H9 (cell line): Measurements from ENCODE around the gene BRD1. TPM values are rescaled to one million over a fixed set of nuclear protein-coding genes. Genes with fewer than 3 reads are reported as not detected.

Experiments used
- DNase-seq: peaks from one replicate; pipeline ENCODE4 v3.0.0-alpha.2; 2017
- H2AFZ ChIP-seq: one replicate; pipeline ENCODE4 v1.6.1; 2013; ENCODE audit warnings: mild to moderate bottlenecking, low read length, control low read depth, moderate library complexity
- H2AK5ac ChIP-seq: 2 replicates; pipeline ENCODE4 v1.6.1; 2013; ENCODE audit warnings: low read length, control low read depth, mixed read lengths; ENCODE audit not compliant: insufficient read length
- H2BK120ac ChIP-seq: one replicate; pipeline ENCODE4 v1.6.1; 2013; ENCODE audit warnings: low read depth, mild to moderate bottlenecking, low read length, control low read depth, inconsistent platforms; ENCODE audit not compliant: poor library complexity, severe bottlenecking
- H2BK12ac ChIP-seq: 2 replicates; pipeline ENCODE4 v1.6.1; 2013; ENCODE audit warnings: low read length, control low read depth, mixed read lengths, low read depth; ENCODE audit not compliant: insufficient read length
- H2BK15ac ChIP-seq: 2 replicates; pipeline ENCODE4 v1.6.1; 2013; ENCODE audit warnings: low read depth, low read length, control low read depth
- H2BK20ac ChIP-seq: one replicate; pipeline ENCODE4 v1.6.1; 2013; ENCODE audit warnings: low read depth, mild to moderate bottlenecking, low read length, control low read depth, inconsistent platforms; ENCODE audit not compliant: poor library complexity, severe bottlenecking
- H2BK5ac ChIP-seq: 2 replicates; pipeline ENCODE4 v1.6.1; 2013; ENCODE audit warnings: low read length, control low read depth, mixed read lengths; ENCODE audit not compliant: insufficient read length
- H3K14ac ChIP-seq: 2 replicates; pipeline ENCODE4 v1.6.1; 2013; ENCODE audit warnings: low read length, control low read depth; ENCODE audit not compliant: insufficient read depth
- H3K18ac ChIP-seq: 2 replicates; pipeline ENCODE4 v1.6.1; 2013; ENCODE audit warnings: low read depth, mild to moderate bottlenecking, mixed read lengths, low read length, control low read depth; ENCODE audit not compliant: insufficient read length
- H3K23ac ChIP-seq: 2 replicates; pipeline ENCODE4 v1.6.1; 2013; ENCODE audit warnings: low read length, control low read depth, mixed read lengths, low read depth; ENCODE audit not compliant: insufficient read length
- H3K23me2 ChIP-seq: 2 replicates; pipeline ENCODE4 v1.6.1; 2013; ENCODE audit warnings: low read depth, mild to moderate bottlenecking, mixed read lengths, low read length, control low read depth; ENCODE audit not compliant: insufficient read length, poor library complexity, severe bottlenecking
- H3K27ac ChIP-seq: 2 replicates; pipeline ENCODE4 v1.5.1; 2013; ENCODE audit warnings: low read length, control low read depth, mixed read lengths, low read depth; ENCODE audit not compliant: insufficient read length
- H3K27me3 ChIP-seq: 2 replicates; pipeline ENCODE4 v1.6.1; 2013; ENCODE audit warnings: low read length, control low read depth, inconsistent platforms; ENCODE audit not compliant: insufficient read depth
- H3K4ac ChIP-seq: 2 replicates; pipeline ENCODE4 v1.6.1; 2013; ENCODE audit warnings: low read depth, mild to moderate bottlenecking, control low read depth, inconsistent platforms, low read length, moderate library complexity
- H3K4me1 ChIP-seq: 2 replicates; pipeline ENCODE4 v1.6.1; 2013; ENCODE audit warnings: low read length, control low read depth, inconsistent platforms; ENCODE audit not compliant: insufficient read depth
- H3K4me2 ChIP-seq: 2 replicates; pipeline ENCODE4 v1.6.1; 2013; ENCODE audit warnings: low read length, control low read depth, mixed read lengths; ENCODE audit not compliant: insufficient read length, insufficient read depth
- H3K56ac ChIP-seq: 2 replicates; pipeline ENCODE4 v1.6.1; 2013; ENCODE audit warnings: low read depth, mild to moderate bottlenecking, mixed read lengths, low read length, control low read depth; ENCODE audit not compliant: insufficient read length
- H3K79me1 ChIP-seq: 2 replicates; pipeline ENCODE4 v1.6.1; 2013; ENCODE audit warnings: low read depth, mild to moderate bottlenecking, moderate library complexity, low read length, control low read depth, inconsistent platforms; ENCODE audit not compliant: insufficient read depth, poor library complexity, severe bottlenecking
- H3K79me2 ChIP-seq: 2 replicates; pipeline ENCODE4 v1.6.1; 2013; ENCODE audit warnings: low read length, control low read depth, inconsistent platforms; ENCODE audit not compliant: insufficient read depth
- H3K9ac ChIP-seq: 2 replicates; pipeline ENCODE4 v1.6.1; 2013; ENCODE audit warnings: low read length, control low read depth, mixed read lengths; ENCODE audit not compliant: insufficient read length; ENCODE audit errors: extremely low read depth
- H3K9me3 ChIP-seq: one replicate; pipeline ENCODE4 v1.6.1; 2013; ENCODE audit warnings: low read depth, low read length, inconsistent platforms; ENCODE audit not compliant: control insufficient read depth
- H3T11ph ChIP-seq: one replicate; pipeline ENCODE4 v1.6.1; 2013; ENCODE audit warnings: mild to moderate bottlenecking, low read length, control low read depth, inconsistent platforms
- H4K20me1 ChIP-seq: one replicate; pipeline ENCODE4 v1.6.1; 2013; ENCODE audit not compliant: control insufficient read depth, insufficient read length, insufficient read depth
- H4K5ac ChIP-seq: 2 replicates; pipeline ENCODE4 v1.6.1; 2013; ENCODE audit warnings: low read depth, mild to moderate bottlenecking, mixed read lengths, low read length, control low read depth; ENCODE audit not compliant: insufficient read length
- H4K8ac ChIP-seq: replicated peaks from 2 replicates; pipeline ENCODE4 v1.6.1; 2013; ENCODE audit warnings: low read length, control low read depth, mixed read lengths, low read depth; ENCODE audit not compliant: insufficient read length
- H4K91ac ChIP-seq: 2 replicates; pipeline ENCODE4 v1.6.1; 2013; ENCODE audit warnings: low read depth, mild to moderate bottlenecking, moderate library complexity, mixed read lengths, low read length, control low read depth; ENCODE audit not compliant: insufficient read length
- H3K27ac Mint-ChIP-seq, 3 experiments: 2 replicates in 2 of 3; 3 replicates in 1 of 3; pipeline ENCODE4 v1.8.0; 2020 to 2021; ENCODE audit warnings: mixed read lengths in 3 of 3, mild to moderate bottlenecking in 1 of 3, moderate library complexity in 1 of 3
- H3K27me3 Mint-ChIP-seq: 2 replicates; pipeline ENCODE4 v1.8.0; 2021; ENCODE audit warnings: low read depth, mild to moderate bottlenecking, moderate library complexity, mixed read lengths
- H3K36me3 Mint-ChIP-seq, 3 experiments: 2 replicates in 2 of 3; 3 replicates in 1 of 3; pipeline ENCODE4 v1.8.0; 2020 to 2021; ENCODE audit warnings: low read depth in 3 of 3, mixed read lengths in 3 of 3; ENCODE audit not compliant: insufficient read depth in 1 of 3
- H3K4me1 Mint-ChIP-seq, 2 experiments: 2 replicates each; pipeline ENCODE4 v1.8.0; 2020; ENCODE audit warnings: mixed read lengths in 2 of 2
- H3K4me3 Mint-ChIP-seq, 2 experiments: 2 replicates in 1 of 2; 3 replicates in 1 of 2; pipeline ENCODE4 v1.8.0; 2020 to 2021; ENCODE audit warnings: mild to moderate bottlenecking in 2 of 2, mixed read lengths in 2 of 2, moderate library complexity in 1 of 2
- H3K9me3 Mint-ChIP-seq, 2 experiments: 2 replicates in 1 of 2; 3 replicates in 1 of 2; pipeline ENCODE4 v1.8.0; 2020; ENCODE audit warnings: mild to moderate bottlenecking in 2 of 2, mixed read lengths in 2 of 2, moderate library complexity in 1 of 2
- CTCF ChIP-seq: fragments of 200-600 bp; sonication (generic); conservative IDR thresholded peaks from 3 replicates; pipeline ENCODE4 v1.8.0; 2021; ENCODE audit warnings: antibody characterized with exemption, mild to moderate bottlenecking
- WGBS: extraction: QIAGEN DNeasy Blood & Tissue Kit; methylation state at CpG from one replicate; pipeline ENCODE4 v1.1.7; 2013; ENCODE audit warnings: missing lambda C conversion rate, low lambda C conversion rate, mixed read lengths; ENCODE audit not compliant: insufficient read length; ENCODE audit errors: extremely low coverage; 5-methylcytosine and 5-hydroxymethylcytosine counted together
- total RNA-seq: library from RNA; stranded (reverse); gene quantifications from 2 replicates; pipeline ENCODE4 v1.2.1, GENCODE V29; 2021

Gene BRD1
- total RNA-seq, 1 experiment from 2014 or later = 51.3 TPM

GRCh38 chr22:49785841-49786471, 41.7 kb downstream of the BRD1 start:
- no peak overlapping the region for H3K27ac ChIP-seq

More at GRCh38 chr22:49785841-49786471, 41.7 kb downstream of the BRD1 start:
- no peak for TF ChIP-seq CTCF
- Histone ChIP-seq H4K20me1 (no peaks in the 10 kb centered on the region), H3K23me2 (no peaks in the 10 kb centered on the region), H4K91ac (no peak overlapping the region), H3K23ac (no peak overlapping the region), H2BK12ac (no peak overlapping the region), H3K79me1 (peaks cover under 1% of the 10 kb centered on the region), H3K79me2 (peaks cover 12% of the 10 kb centered on the region; the same call in 1 of the 2 replicates), H3K27me3 (no peaks in the 10 kb centered on the region), H3K56ac (no peak overlapping the region), H2BK20ac (no peak overlapping the region), H3K9me3 (no peaks in the 10 kb centered on the region), H3K4me2 (no peak overlapping the region), H2BK120ac (no peak overlapping the region), H3K4me1 (no peaks in the 10 kb centered on the region), H3K18ac (no peak overlapping the region), H2BK15ac (no peak overlapping the region), H3K4ac (no peak overlapping the region), H4K8ac (no peak overlapping the region), H2AFZ (no peak overlapping the region), H2BK5ac (no peak overlapping the region), H4K5ac (no peak overlapping the region), H3T11ph (no peak overlapping the region), H2AK5ac (no peak overlapping the region), H3K14ac (no peak overlapping the region), H3K9ac (no peak overlapping the region)
- H3K36me3 Mint-ChIP-seq = peaks cover 19 to 66% (median 60%) of the 10 kb centered on the region in 3 experiments; a peak in 6 of 7 replicates
- no CpG with 5 or more reads among the region's 19 CpGs for WGBS
- H3K4me1 Mint-ChIP-seq = peaks cover 18% of the 10 kb centered on the region in 2 experiments
- no peaks in the 10 kb centered on the region for H3K27me3 Mint-ChIP-seq
- no peaks in the 10 kb centered on the region for H3K9me3 Mint-ChIP-seq
- peak overlapping the region in 2 of 3 experiments; percentile 62 to 80; a peak in 4 of 7 replicates for H3K27ac Mint-ChIP-seq
- no peak overlapping the region for H3K4me3 Mint-ChIP-seq
- DNase-seq = peak; percentile 22
